T-helper 1 cell treated with Interleukin-12 subunit alpha and Interleukin-12 subunit beta and Interleukin-4 antibody, amounts not matched to agents 30 μg/mL and 1 μg/mL, for 36 hours (primary cell): Measurements from ENCODE around the gene ROS1.
"Not testable (repeated sequence)": the region's sequence is repeated elsewhere in the genome, so short reads cannot be mapped to it uniquely, and the experiment has no call there.

ENCODE experiments used
- H3K27ac Mint-ChIP-seq: one replicate; pipeline ENCODE4 v1.8.0; 2021; ENCODE audit warnings: mild to moderate bottlenecking, mixed read lengths
- H3K27me3 Mint-ChIP-seq: one replicate; pipeline ENCODE4 v1.8.0; 2021; ENCODE audit warnings: low read depth, mixed read lengths
- H3K36me3 Mint-ChIP-seq: one replicate; pipeline ENCODE4 v1.8.0; 2021; ENCODE audit warnings: low read depth, mixed read lengths
- H3K4me1 Mint-ChIP-seq: one replicate; pipeline ENCODE4 v1.8.0; 2021; ENCODE audit warnings: low read depth, mixed read lengths
- H3K4me3 Mint-ChIP-seq: one replicate; pipeline ENCODE4 v1.8.0; 2021; ENCODE audit warnings: mild to moderate bottlenecking, moderate library complexity, mixed read lengths
- H3K9me3 Mint-ChIP-seq: one replicate; pipeline ENCODE4 v1.8.0; 2021; ENCODE audit warnings: mixed read lengths

ROS1 gene

DNA sequence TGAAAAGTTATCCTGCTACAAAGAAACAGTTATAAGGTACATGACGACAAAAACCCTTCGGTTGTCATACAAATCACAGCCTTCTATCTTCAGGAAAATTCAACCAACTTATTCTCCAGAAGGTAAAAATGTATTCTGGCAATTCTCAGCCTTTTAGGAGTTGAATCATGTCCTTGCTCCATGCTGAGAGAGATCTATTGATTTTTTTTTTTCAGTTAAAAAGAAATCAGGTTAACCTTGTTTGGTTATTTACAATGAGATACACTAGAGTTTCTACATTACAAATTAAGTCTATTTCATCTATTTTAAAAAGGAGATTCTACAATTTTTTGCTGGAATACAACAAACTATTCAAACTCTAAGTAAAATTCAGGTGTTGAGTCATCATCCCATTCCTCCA, 45.4 kb downstream of the ROS1 start:
- Mint-ChIP-seq H3K4me3 (no peak overlapping the region), H3K4me1 (no peaks in the 10 kb centered on the region), H3K36me3 (no peaks in the 10 kb centered on the region), H3K27me3 (peaks cover 10% of the 10 kb centered on the region), H3K27ac (no peak overlapping the region), H3K9me3 (no peaks in the 10 kb centered on the region)

GRCh38 chr6:117375446-117375845, 50.3 kb downstream of the ROS1 start:
- Mint-ChIP-seq H3K27me3 (peaks cover 10% of the 10 kb centered on the region), H3K4me3 (no peak overlapping the region)

DNA sequence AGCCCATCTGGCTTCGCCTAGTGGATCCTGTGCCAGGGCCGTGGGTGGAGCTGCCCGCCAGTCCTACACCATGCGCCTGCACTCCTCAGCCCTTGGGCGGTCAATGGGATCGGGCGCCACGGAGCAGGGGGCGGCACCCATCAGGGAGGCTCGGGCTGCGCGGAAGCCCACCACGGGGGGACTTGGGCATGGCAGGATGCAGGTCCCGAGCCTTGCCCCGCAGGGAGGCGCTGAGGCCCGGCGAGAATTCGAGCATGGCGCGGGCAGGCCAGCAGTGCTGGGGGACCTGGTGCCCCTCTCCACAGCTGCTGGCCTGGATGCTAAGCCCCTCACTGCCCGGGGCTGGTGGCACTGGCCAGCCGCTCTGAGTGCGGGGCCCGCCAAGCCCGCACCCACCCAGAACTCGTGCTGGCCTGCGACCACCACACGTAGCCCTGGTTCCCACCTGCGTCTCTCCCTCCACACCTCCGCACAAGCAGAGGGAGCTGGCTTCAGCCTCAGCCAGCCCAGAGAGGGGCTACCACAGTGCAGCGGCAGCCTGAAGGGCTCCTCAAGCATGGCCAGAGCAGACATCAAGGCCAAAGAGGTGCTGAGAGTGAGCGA, 52.4 kb downstream of the ROS1 start:
- Mint-ChIP-seq H3K36me3 (no peaks in the 10 kb centered on the region), H3K4me3 (no peak overlapping the region), H3K9me3 (no peaks in the 10 kb centered on the region), H3K27ac (no peak overlapping the region), H3K27me3 (peaks cover 4% of the 10 kb centered on the region), H3K4me1 (no peaks in the 10 kb centered on the region)

More at GRCh38 chr6:117375446-117375845, 50.3 kb downstream of the ROS1 start:
- Mint-ChIP-seq H3K9me3 (no peaks in the 10 kb centered on the region), H3K4me1 (no peaks in the 10 kb centered on the region), H3K36me3 (no peaks in the 10 kb centered on the region), H3K27ac (no peak overlapping the region)

DNA sequence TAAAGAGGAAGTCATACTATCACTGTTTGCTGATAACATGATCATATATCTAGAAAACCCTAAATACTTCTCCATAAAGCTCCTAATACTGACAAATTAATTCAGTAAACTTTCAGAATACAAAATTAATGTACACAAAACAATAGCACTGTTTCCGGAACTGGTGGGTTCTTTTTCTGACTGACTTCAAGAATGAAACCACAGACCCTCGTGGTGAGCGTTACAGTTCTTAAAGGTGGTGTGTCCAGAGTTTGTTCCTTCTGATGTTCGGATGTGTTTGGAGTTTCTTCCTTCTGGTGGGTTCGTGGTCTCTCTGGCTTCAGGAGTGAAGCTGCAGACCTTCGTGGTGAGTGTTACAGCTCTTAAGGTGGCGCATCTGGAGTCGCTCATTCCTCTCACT, 53.5 kb downstream of the ROS1 start:
- not testable (repeated sequence) for H3K9me3 Mint-ChIP-seq, H3K4me3 Mint-ChIP-seq, H3K27ac Mint-ChIP-seq, H3K4me1 Mint-ChIP-seq, H3K27me3 Mint-ChIP-seq, H3K36me3 Mint-ChIP-seq

DNA sequence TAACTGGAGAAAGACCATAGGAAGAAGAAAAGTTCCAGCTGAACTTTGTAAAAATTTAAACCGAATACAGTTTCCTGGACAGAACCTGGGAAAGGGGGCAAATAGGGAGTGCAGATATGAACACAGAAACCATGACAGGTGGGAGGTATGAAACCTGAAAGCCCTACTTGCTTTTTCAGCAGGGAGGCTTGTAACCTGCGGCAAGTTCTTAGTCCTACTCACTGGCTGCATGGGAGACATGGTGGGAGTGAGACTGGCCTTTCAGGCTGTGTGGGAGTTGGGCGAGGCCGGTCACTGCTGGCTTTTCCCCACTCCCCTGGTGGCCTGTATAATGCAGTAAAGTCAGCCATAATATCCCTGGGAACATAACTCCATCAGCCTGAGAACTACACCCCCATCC, 54.2 kb downstream of the ROS1 start:
- no peaks in the 10 kb centered on the region for H3K27me3 Mint-ChIP-seq
- no peaks in the 10 kb centered on the region for H3K9me3 Mint-ChIP-seq
- no peaks in the 10 kb centered on the region for H3K4me1 Mint-ChIP-seq
- no peak overlapping the region for H3K4me3 Mint-ChIP-seq
- no peaks in the 10 kb centered on the region for H3K36me3 Mint-ChIP-seq
- no peak overlapping the region for H3K27ac Mint-ChIP-seq

- Mint-ChIP-seq H3K27me3 (no peaks in the 10 kb centered on the region), H3K4me1 (no peaks in the 10 kb centered on the region), H3K9me3 (no peaks in the 10 kb centered on the region), H3K27ac (no peak overlapping the region), H3K4me3 (no peak overlapping the region), H3K36me3 (no peaks in the 10 kb centered on the region)
These were observed 66.2 kb downstream of the ROS1 start for GRCh38 chr6:117359581-117359980.

DNA sequence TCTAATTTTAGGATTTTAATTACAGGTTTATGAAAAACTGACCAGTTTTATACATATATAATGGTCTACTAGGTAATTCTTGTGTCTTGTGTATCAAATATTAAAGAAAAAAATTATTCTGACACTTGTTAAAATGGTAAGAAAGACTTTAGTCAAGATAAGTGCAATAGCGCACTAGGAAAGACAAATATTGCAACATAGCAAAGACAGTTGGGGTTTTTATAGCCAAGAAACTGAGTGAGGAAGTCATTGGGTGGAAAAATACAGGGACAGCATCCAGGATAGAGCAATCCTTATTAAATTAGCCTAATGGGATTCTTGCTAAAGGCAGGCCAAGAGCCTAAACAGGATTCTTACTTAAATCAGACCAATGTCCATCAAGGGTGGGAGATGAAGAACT, 71.1 kb downstream of the ROS1 start:
- no peaks in the 10 kb centered on the region for H3K4me1 Mint-ChIP-seq
- H3K27me3 Mint-ChIP-seq: peaks cover 4% of the 10 kb centered on the region
- H3K27ac Mint-ChIP-seq: no peak overlapping the region
- H3K36me3 Mint-ChIP-seq: no peaks in the 10 kb centered on the region
- H3K4me3 Mint-ChIP-seq: no peak overlapping the region
- no peaks in the 10 kb centered on the region for H3K9me3 Mint-ChIP-seq

GRCh38 chr6:117352466-117353081, 73.2 kb downstream of the ROS1 start:
- Mint-ChIP-seq H3K4me3 (no peak overlapping the region), H3K27me3 (peaks cover 4% of the 10 kb centered on the region), H3K9me3 (no peaks in the 10 kb centered on the region), H3K4me1 (no peaks in the 10 kb centered on the region), H3K27ac (no peak overlapping the region), H3K36me3 (no peaks in the 10 kb centered on the region)

DNA sequence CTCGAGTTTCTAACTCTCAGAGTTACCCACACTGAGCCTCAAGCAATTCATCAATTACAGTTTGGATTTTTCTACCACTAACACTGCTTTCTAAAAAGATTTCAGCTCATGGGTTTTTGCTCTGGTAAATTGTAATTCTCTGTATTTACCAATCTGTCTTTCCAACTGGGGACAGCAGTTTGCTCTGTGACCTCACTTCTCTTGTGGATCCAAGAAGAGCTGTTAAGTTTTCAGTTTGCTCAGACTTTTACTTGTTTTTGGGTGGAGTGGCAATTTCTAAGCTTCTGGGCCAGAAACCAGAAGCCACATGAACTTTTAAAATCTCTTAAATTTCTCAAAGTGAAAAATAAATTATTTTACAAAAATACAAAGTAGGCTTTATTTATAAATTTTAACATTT, 74.2 kb downstream of the ROS1 start:
- Mint-ChIP-seq H3K27ac (no peak overlapping the region), H3K27me3 (peaks cover 4% of the 10 kb centered on the region), H3K4me3 (no peak overlapping the region), H3K4me1 (no peaks in the 10 kb centered on the region), H3K36me3 (no peaks in the 10 kb centered on the region), H3K9me3 (no peaks in the 10 kb centered on the region)

DNA sequence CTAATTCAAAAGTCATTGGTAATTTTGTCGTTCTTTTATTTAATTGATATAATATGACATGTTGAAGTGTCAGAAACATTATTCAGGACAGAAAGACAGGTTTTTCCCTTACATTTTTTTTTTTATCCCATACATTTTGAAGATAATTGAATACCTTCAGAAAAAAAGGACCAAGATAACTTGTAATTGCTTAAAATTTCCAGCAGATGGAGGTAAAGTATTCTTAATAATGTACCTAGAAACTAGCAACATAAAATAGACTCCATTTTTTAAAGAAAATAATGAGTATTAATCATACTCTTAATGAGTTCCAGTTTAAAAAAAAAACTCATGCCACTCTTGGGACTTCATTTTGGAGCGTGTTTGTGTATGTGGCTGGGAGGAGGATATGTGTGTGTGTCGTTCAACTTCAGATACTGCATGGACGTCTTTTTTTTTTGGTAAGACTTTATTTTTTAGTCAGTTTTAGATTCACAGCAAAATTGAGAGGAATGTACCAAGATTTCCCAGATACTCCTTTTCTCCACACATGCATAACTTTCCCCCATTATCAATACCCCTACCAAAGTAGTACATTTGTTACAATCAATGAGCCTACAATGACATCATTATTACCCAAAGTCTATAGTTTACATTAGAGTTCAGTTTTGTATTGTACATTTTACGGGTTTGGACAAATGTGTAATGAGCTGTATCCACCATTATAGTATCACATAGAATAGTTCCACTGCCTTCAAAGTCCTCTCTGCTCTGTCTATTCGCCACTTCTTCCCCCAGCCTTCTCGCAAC, 79.4 kb downstream of the ROS1 start:
- Mint-ChIP-seq H3K27ac (no peak overlapping the region), H3K4me3 (no peak overlapping the region), H3K36me3 (no peaks in the 10 kb centered on the region), H3K9me3 (no peaks in the 10 kb centered on the region), H3K4me1 (no peaks in the 10 kb centered on the region), H3K27me3 (peaks cover 9% of the 10 kb centered on the region)

GRCh38 chr6:117345292-117345610, 80.5 kb downstream of the ROS1 start:
- Mint-ChIP-seq H3K36me3 (no peaks in the 10 kb centered on the region), H3K4me1 (no peaks in the 10 kb centered on the region), H3K4me3 (no peak overlapping the region), H3K9me3 (no peaks in the 10 kb centered on the region), H3K27ac (no peak overlapping the region), H3K27me3 (peaks cover 9% of the 10 kb centered on the region)

DNA sequence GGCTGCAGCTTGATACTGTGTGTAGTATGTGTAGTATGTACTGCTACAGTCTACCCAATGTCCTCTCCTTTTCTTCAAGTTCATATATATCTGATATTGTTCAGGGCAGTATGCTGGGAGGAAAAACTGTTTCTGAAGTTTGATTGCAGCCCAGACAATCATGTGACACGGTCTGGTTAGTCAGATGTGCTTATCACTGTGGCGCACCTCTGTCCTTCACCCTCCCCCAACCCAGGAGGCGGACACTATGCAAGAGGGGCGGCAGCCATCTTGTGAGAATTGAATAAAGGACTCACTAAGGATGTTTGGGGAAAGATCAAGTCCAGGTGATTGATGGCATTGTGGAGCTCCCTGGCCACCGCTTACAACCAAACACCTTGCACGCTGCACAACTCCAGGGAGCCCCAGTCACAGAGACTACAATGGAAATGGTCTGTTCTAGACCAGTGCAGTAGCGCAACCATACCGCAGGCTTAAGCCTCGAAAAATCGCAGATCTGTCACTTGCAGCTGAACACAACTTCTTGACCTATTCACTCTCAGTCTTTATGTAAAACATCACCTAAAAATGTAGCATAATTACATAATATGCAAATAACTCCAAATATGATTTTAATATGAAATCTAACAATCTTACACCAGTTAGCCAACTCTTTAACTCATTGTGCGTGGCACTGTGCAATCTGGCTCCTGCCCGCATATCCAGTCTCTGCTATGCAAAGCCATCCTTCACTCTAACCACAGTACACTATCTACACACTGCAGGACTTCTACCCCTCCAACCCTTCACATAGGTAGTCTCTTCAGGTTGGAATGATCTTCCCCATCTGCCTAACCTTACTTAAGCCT, 81.1 kb downstream of the ROS1 start:
- Mint-ChIP-seq H3K4me1 (no peaks in the 10 kb centered on the region), H3K27me3 (peaks cover 13% of the 10 kb centered on the region), H3K4me3 (no peak overlapping the region), H3K36me3 (no peaks in the 10 kb centered on the region), H3K9me3 (no peaks in the 10 kb centered on the region), H3K27ac (no peak overlapping the region)

DNA sequence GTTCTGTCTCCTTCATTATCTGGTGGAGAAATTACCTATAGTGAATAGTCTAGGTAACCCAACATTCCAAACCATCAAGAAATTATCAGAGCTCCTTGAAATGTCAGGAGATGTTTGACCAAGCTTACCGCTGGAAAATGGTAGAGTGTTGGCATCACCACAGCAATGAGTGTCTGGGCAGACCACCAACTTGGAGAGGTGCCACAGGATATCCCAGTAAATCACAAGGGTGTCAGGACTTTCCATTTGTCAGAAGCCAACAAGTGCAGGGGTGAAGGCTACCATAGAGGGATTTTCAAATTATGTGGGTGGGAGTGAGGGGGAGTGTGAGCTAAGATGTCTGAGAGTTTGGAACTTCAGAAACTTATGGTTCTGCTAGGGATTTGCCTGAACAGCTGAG, 87.2 kb downstream of the ROS1 start:
- Mint-ChIP-seq H3K27ac (no peak overlapping the region), H3K4me3 (no peak overlapping the region), H3K27me3 (peaks cover 10% of the 10 kb centered on the region), H3K9me3 (no peaks in the 10 kb centered on the region), H3K36me3 (no peaks in the 10 kb centered on the region), H3K4me1 (no peaks in the 10 kb centered on the region)

- Mint-ChIP-seq H3K36me3 (no peaks in the 10 kb centered on the region), H3K4me3 (no peak overlapping the region), H3K9me3 (peaks cover 13% of the 10 kb centered on the region), H3K27me3 (peaks cover 17% of the 10 kb centered on the region), H3K27ac (no peak overlapping the region), H3K4me1 (no peaks in the 10 kb centered on the region)
These were observed 95.8 kb downstream of the ROS1 start for GRCh38 chr6:117329926-117330325.

DNA sequence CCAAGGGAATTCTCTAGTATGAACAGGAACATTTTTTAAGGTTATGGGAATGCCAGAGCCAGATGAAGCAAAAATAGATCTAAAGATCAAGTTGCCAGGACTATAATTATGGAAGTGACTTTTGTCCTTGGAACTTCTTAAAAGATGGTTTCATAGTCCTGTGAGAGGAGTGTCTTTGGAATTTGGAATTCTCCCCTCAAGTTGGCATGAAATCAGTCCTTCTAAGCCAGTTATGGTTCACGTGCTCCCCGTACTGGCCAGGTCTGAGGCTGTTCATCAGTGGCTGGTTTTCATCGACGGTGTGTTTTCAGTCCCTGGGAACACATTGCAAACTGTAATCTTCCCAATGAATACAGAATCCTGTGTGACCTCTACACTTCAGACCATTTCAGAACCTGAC, 97.2 kb downstream of the ROS1 start:
- Mint-ChIP-seq H3K4me3 (no peak overlapping the region), H3K27me3 (peaks cover 17% of the 10 kb centered on the region), H3K4me1 (no peaks in the 10 kb centered on the region), H3K27ac (no peak overlapping the region), H3K36me3 (no peaks in the 10 kb centered on the region), H3K9me3 (peaks cover 13% of the 10 kb centered on the region)
